ENCODE results near the gene TIPRL.

Gene TIPRL

DNA sequence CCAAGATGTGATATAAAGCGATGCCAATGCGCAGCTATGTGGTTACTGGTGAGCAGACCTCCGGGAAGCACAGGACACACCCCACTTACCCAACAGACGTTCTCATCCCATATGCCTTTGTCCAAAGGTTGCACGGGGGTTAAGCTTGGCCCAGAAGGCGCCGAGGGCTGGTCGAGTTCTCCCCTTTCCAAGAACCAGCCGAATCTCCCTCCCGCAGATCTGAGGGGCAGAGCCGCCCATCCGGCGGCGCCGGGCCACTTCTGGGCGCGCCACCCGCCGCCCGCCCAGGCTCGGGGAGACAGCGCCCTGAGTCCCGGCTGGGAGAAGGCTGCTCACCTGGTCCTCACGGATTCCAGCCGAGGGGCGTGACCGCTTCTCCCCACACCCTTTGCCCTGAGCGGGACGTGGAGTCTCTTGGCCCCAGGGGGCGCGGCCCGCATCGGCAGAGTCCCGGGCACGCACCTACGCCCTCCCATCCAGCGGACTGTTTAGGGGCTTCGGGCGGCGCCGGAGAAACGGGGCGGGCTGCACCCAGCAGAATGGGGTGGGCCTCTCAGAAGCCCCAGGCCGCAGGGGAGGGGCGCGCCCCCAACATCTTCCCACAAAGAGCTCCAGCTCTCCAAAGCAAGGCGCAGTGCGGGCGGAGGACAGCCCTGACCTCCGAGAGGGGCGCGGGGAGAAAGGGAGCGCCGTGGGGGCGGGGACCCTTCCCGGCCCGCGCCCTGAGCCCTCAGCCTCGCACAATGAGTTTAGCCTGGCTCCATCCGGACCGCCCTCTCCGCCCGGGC, 42.6 kb upstream of the TIPRL start:
- TF ChIP-seq CTCF (IDR thresholded peaks at IDR 0.05; ENCODE audit: insufficient read depth, low read length, poor library complexity, severe bottlenecking), result no peak
- peak; percentile 18 for DNase-seq (ENCODE audit: extremely low read depth, insufficient read length)
- peaks cover 8% of the 10 kb centered on the region for H3K27me3 ChIP-seq (replicated peaks; ENCODE audit: control insufficient read depth, insufficient read depth, low read length)
- H3K36me3 ChIP-seq (ENCODE audit: control insufficient read depth, insufficient read depth, low read length), result no peaks in the 10 kb centered on the region
- H3K4me3 ChIP-seq (replicated peaks; ENCODE audit: low read depth, low read length), result peak overlapping the region; percentile 63

GRCh38 chr1:168136709-168137514, 41.9 kb upstream of the TIPRL start, which contains the start of gene GPR161:
TSS of gene GPR161 (minus strand) at chr1:168136930. CDS start at chr1:168104850, 32,080 bp downstream.
- Histone ChIP-seq H3K36me3 (ENCODE audit: control insufficient read depth, insufficient read depth, low read length) (no peaks in the 10 kb centered on the region), H3K4me3 (replicated peaks; ENCODE audit: low read depth, low read length) (peak within 1 kb of the TSS; percentile 63), H3K27me3 (replicated peaks; ENCODE audit: control insufficient read depth, insufficient read depth, low read length) (peaks cover 8% of the 10 kb centered on the region)
- DNase-seq (ENCODE audit: extremely low read depth, insufficient read length), result peak; percentile 27
- no peak for TF ChIP-seq CTCF (IDR thresholded peaks at IDR 0.05; ENCODE audit: insufficient read depth, low read length, poor library complexity, severe bottlenecking)

DNA sequence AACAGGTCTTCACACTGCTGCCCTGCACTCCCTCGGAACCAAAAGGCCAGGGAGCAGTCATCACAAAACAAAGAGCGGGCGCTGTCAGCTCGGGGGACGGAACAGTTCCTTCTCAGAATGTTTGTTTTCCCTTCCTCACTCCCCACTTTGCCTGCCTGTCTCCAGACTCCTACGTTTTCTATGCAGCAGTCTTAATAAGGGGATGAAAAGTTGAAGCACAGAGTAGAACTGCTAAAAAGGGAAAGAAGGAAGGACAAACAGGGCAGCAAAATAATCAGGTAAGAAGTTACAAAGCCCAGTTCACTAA, 41.3 kb upstream of the TIPRL start:
- H3K36me3 ChIP-seq (ENCODE audit: control insufficient read depth, insufficient read depth, low read length), result no peaks in the 10 kb centered on the region
- DNase-seq (ENCODE audit: extremely low read depth, insufficient read length), result no peak
- peak overlapping the region; percentile 53 for H3K4me3 ChIP-seq (replicated peaks; ENCODE audit: low read depth, low read length)
- no peak for TF ChIP-seq CTCF (IDR thresholded peaks at IDR 0.05; ENCODE audit: insufficient read depth, low read length, poor library complexity, severe bottlenecking)
- peaks cover 8% of the 10 kb centered on the region for H3K27me3 ChIP-seq (replicated peaks; ENCODE audit: control insufficient read depth, insufficient read depth, low read length)

DNA sequence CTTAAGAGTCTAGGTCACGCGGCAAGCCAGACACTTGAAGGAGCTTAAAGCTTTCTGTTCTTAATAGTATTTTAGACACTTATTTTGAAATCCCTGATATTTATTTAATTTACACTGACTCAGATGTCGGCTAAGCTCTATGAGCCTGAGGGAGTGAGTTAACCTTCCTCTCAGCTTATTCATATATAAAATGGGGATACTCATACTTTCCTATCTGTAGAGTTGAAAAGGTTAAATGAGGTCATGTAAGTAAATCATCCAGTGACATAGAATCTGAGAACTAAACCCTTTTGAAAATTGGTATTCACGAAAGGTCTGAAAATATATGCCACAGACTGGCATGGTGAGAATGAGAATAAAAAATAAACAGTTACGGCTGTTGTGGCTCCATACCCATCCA, 40.6 kb upstream of the TIPRL start:
- DNase-seq (ENCODE audit: extremely low read depth, insufficient read length), result no peak
- Histone ChIP-seq H3K4me3 (replicated peaks; ENCODE audit: low read depth, low read length) (no peak overlapping the region), H3K27me3 (replicated peaks; ENCODE audit: control insufficient read depth, insufficient read depth, low read length) (peaks cover 8% of the 10 kb centered on the region), H3K36me3 (ENCODE audit: control insufficient read depth, insufficient read depth, low read length) (no peaks in the 10 kb centered on the region)
- TF ChIP-seq CTCF (IDR thresholded peaks at IDR 0.05; ENCODE audit: insufficient read depth, low read length, poor library complexity, severe bottlenecking), result no peak

DNA sequence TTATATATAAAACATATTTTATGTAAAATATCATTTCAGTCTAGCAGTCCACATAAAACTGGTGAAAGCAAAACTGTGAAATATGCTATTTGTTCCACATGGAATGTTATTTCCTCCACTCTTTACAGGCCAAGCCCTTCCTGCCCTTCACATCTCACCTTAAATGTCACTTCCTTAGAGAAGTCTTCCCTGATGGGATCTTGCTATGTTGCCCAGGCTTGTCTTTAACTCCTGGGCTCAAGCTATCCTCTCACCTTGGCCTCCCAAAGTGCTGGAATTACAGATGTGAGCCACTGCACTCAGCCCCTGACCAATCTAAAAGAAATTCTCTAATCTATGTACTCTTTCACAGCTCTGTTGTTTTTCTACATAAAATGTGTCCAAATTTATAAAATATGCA, 39.7 kb upstream of the TIPRL start:
- Histone ChIP-seq H3K36me3 (ENCODE audit: control insufficient read depth, insufficient read depth, low read length) (no peaks in the 10 kb centered on the region), H3K4me3 (replicated peaks; ENCODE audit: low read depth, low read length) (no peak overlapping the region), H3K27me3 (replicated peaks; ENCODE audit: control insufficient read depth, insufficient read depth, low read length) (peaks cover 8% of the 10 kb centered on the region)
- TF ChIP-seq CTCF (IDR thresholded peaks at IDR 0.05; ENCODE audit: insufficient read depth, low read length, poor library complexity, severe bottlenecking), result no peak
- DNase-seq (ENCODE audit: extremely low read depth, insufficient read length), result no peak

Data from GM06990 (cell line).